Measurements from ENCODE around the gene SNED1.

DNA sequence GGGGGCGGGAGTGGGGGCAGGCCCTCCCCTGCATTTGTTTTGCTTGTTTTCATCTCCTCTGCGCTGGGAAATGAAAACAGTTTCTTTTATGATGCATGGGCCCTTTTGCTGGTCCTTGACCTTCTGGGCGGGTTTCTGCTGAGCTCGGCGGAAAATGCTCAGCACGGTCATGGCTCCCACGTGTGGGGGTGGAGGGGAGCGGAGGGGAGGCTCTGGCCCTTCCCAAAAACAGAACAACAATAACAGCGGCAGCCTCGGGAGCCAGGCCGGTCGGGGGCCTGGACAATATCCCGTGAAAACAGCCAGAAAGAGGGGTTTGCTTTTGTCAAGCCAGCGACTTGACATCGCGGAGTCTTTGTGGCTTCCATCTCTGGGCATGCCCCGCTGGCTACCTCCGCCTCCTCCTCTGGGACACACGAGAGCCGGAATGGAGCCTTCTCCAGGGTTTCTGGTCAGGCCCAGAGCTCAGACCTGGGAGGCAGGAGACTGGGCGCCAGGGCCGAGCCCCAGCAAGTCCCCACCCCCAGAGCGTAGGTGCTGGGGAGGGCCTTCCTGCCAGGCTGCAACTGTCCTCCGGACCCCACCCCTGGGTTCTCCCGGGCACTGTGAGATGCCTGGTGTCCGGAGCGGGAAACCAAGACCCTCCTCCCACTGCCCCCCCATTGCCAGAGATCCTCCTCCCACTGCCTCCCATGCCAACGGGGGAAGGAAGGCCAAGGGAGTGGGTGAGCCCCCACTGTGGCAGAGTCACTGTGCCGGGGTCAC, 35.9 kb upstream of the SNED1 start:
- TF ChIP-seq NR2C2 (CRISPR knock-in tag; IDR thresholded peaks at IDR 0.05) (no peak), NR3C1 (CRISPR knock-in tag; conservative IDR thresholded peaks at IDR 0.05; ENCODE audit: low read depth) (no peak), MYBL2 (CRISPR knock-in tag; IDR thresholded peaks at IDR 0.05) (no peak)
- TF ChIP-seq, protein P1, sequence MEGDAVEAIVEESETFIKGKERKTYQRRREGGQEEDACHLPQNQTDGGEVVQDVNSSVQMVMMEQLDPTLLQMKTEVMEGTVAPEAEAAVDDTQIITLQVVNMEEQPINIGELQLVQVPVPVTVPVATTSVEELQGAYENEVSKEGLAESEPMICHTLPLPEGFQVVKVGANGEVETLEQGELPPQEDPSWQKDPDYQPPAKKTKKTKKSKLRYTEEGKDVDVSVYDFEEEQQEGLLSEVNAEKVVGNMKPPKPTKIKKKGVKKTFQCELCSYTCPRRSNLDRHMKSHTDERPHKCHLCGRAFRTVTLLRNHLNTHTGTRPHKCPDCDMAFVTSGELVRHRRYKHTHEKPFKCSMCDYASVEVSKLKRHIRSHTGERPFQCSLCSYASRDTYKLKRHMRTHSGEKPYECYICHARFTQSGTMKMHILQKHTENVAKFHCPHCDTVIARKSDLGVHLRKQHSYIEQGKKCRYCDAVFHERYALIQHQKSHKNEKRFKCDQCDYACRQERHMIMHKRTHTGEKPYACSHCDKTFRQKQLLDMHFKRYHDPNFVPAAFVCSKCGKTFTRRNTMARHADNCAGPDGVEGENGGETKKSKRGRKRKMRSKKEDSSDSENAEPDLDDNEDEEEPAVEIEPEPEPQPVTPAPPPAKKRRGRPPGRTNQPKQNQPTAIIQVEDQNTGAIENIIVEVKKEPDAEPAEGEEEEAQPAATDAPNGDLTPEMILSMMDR (IDR thresholded peaks at IDR 0.05), result no peak
